Ascending aorta (tissue), 1 donor: ENCODE measurements around the gene RHOT2. TPM values are rescaled to one million over a fixed set of nuclear protein-coding genes. Genes with fewer than 3 reads are reported as not detected.

Source experiments
- total RNA-seq: library from RNA; depleted of rRNA; stranded (reverse); fragments of >200 nt; gene quantifications from one replicate; pipeline ENCODE4 v1.1.0, GENCODE V29; 2016

Gene RHOT2
- total RNA-seq, 1 donor from 2014 or later, result 41.8 TPM

Other genes with a start within 250 kb of the RHOT2 start
- 47.0 TPM for gene RAB11FIP3, start 242.5 kb upstream of the RHOT2 start, total RNA-seq
- 249 TPM for gene CAPN15, start 140.4 kb upstream of the RHOT2 start, total RNA-seq
- not detected for gene PRR35, start 107.7 kb upstream of the RHOT2 start, total RNA-seq
- not detected for gene NHLRC4, start 101.1 kb upstream of the RHOT2 start, total RNA-seq
- gene PIGQ, start 98.2 kb upstream of the RHOT2 start, total RNA-seq, result 70.2 TPM
- 29.8 TPM for gene RAB40C, start 78.1 kb upstream of the RHOT2 start, total RNA-seq
- gene WFIKKN1, start 37.1 kb upstream of the RHOT2 start, total RNA-seq, result not detected
- 523 TPM for gene METTL26, start 31.8 kb upstream of the RHOT2 start, total RNA-seq
- 92.9 TPM for gene MCRIP2, start 26.3 kb upstream of the RHOT2 start, total RNA-seq
- gene WDR90, start 18.8 kb upstream of the RHOT2 start, total RNA-seq, result 50.0 TPM
- gene RHBDL1, start 7.5 kb downstream of the RHOT2 start, total RNA-seq, result 1.1 TPM
- gene STUB1, start 12.3 kb downstream of the RHOT2 start, total RNA-seq, result 258 TPM
- 158 TPM for gene JMJD8, start 16.2 kb downstream of the RHOT2 start, total RNA-seq
- gene WDR24, start 22.3 kb downstream of the RHOT2 start, total RNA-seq, result 11.4 TPM
- not detected for gene FBXL16, start 37.7 kb downstream of the RHOT2 start, total RNA-seq
- gene METRN, start 47.0 kb downstream of the RHOT2 start, total RNA-seq, result 118 TPM
- gene ANTKMT, start 53.0 kb downstream of the RHOT2 start, total RNA-seq, result 105 TPM
- gene CCDC78, start 58.3 kb downstream of the RHOT2 start, total RNA-seq, result 8.2 TPM
- 9.7 TPM for gene HAGHL, start 59.0 kb downstream of the RHOT2 start, total RNA-seq
- gene CIAO3, start 72.9 kb downstream of the RHOT2 start, total RNA-seq, result 103 TPM
- gene MSLN, start 92.6 kb downstream of the RHOT2 start, total RNA-seq, result 1.7 TPM
- gene RPUSD1, start 120.2 kb downstream of the RHOT2 start, total RNA-seq, result 4.8 TPM
- 19.9 TPM for gene CHTF18, start 120.5 kb downstream of the RHOT2 start, total RNA-seq
- not detected for gene GNG13, start 132.6 kb downstream of the RHOT2 start, total RNA-seq